Transverse colon (tissue), 4 donors: ENCODE results near the gene HTR2B.
"Not testable (repeated sequence)": the region's sequence is repeated elsewhere in the genome, so short reads cannot be mapped to it uniquely, and the experiment has no call there.

Source experiments
- CTCF ChIP-seq, 5 experiments: fragments of 200-600 bp in 3 of 5; fragments of 450-650 bp in 2 of 5; sonication (generic) in 3 of 5; IDR thresholded peaks; 1 replicate in 2 of 5; 2 replicates in 3 of 5; pipeline ENCODE4 v1.5.1; 2016 to 2017; ENCODE audit warnings: antibody characterized with exemption in 5 of 5, inconsistent platforms in 3 of 5, mild to moderate bottlenecking in 2 of 5, moderate library complexity in 1 of 5
- EP300 ChIP-seq: sonication (generic); formaldehyde crosslinking; IDR thresholded peaks from one replicate; pipeline ENCODE4 v1.6.1; 2017; ENCODE audit warnings: antibody characterized with exemption, low read depth
- POLR2A ChIP-seq: fragments of 450-650 bp; IDR thresholded peaks from one replicate; pipeline ENCODE4 v1.6.1; 2016; ENCODE audit warnings: antibody characterized with exemption, mild to moderate bottlenecking, moderate library complexity
- POLR2AphosphoS5 ChIP-seq, 3 donors: sonication (generic); formaldehyde crosslinking; IDR thresholded peaks; one replicate each; pipeline ENCODE4 v1.6.1; 2016; ENCODE audit warnings: antibody characterized with exemption in 3 of 3

- TF ChIP-seq POLR2A; CTCF (IDR thresholded peaks at IDR 0.05); EP300; POLR2AphosphoS5 (IDR thresholded peaks at IDR 0.05): not testable (repeated sequence)
Measured at GRCh38 chr2:231140808-231141207, 16.0 kb upstream of the HTR2B start.
